ENCODE measurements around the gene MICALL2.

DNA sequence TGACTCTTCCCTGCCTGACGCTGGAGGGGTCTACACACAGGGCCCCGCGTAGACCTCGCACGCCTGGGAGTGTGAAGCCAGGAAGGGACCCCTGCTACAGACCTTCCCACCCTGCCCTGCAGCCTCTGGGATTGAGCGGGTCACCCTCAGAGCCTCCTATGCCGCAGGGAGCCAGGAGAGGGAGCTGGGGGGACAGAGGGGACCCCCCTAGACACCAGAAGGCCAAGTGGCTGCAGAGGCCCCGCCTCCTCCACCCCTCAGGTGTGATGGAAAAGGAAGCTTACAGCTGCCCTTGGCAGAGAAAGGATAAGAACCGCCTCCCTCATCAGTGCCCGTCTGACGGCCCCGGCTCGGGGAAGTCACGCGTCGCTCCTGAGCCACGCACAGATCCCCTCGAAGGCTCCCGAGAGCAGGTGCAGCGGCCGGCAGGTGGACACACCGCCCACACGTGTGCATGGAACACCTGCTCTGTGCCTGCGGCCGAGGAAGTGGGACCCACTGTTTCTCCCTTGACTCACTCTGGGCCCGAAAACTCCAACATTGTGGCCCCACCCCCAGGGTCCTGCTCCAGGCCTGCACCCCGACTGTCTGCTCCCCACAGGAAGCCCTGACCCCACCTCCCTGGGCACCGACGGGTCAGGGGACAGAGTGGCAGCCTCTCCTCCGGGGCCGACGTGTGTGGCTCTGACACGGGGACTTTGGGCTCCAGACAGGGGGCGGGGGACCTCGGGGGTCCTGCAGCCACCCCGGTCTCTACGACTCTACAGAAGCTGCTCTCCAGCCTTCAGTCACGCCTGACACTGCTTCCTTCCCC lies 73.3 kb downstream of the MICALL2 start:
- no peak for TF ChIP-seq POLR2A (IDR thresholded peaks at IDR 0.05)
- TF ChIP-seq, protein P1, sequence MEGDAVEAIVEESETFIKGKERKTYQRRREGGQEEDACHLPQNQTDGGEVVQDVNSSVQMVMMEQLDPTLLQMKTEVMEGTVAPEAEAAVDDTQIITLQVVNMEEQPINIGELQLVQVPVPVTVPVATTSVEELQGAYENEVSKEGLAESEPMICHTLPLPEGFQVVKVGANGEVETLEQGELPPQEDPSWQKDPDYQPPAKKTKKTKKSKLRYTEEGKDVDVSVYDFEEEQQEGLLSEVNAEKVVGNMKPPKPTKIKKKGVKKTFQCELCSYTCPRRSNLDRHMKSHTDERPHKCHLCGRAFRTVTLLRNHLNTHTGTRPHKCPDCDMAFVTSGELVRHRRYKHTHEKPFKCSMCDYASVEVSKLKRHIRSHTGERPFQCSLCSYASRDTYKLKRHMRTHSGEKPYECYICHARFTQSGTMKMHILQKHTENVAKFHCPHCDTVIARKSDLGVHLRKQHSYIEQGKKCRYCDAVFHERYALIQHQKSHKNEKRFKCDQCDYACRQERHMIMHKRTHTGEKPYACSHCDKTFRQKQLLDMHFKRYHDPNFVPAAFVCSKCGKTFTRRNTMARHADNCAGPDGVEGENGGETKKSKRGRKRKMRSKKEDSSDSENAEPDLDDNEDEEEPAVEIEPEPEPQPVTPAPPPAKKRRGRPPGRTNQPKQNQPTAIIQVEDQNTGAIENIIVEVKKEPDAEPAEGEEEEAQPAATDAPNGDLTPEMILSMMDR (IDR thresholded peaks at IDR 0.05): no peak

Data from adrenal gland (tissue), 5 donors.